Smooth muscle cell (in vitro differentiated cells): Measurements from ENCODE around the gene CTNS. TPM values are rescaled to one million over a fixed set of nuclear protein-coding genes. Genes with fewer than 3 reads are reported as not detected.

Experiments
- DNase-seq: peaks from one replicate; lab custom pipeline; 2025; ENCODE audit not compliant: unreplicated experiment; lab: John Stamatoyannopoulos, UW
- H2AFZ ChIP-seq: fragments of 200-600 bp; sonication (generic); 2 replicates; pipeline ENCODE4 v1.6.0; 2016; ENCODE audit warnings: antibody characterized with exemption, low read depth, mild to moderate bottlenecking
- H3F3A ChIP-seq: fragments of 200-600 bp; sonication (generic); 2 replicates; pipeline ENCODE4 v1.6.0; 2017; ENCODE audit warnings: antibody characterized with exemption, low read depth
- H3K27ac ChIP-seq: fragments of 200-600 bp; sonication (generic); 2 replicates; pipeline ENCODE4 v1.5.1; 2016; ENCODE audit warnings: low read depth, mild to moderate bottlenecking
- H3K27me3 ChIP-seq: fragments of 200-600 bp; sonication (generic); 2 replicates; pipeline ENCODE4 v1.6.1; 2016; ENCODE audit warnings: low read depth, mild to moderate bottlenecking
- H3K36me3 ChIP-seq: fragments of 200-600 bp; sonication (generic); 2 replicates; pipeline ENCODE4 v1.5.1; 2016; ENCODE audit warnings: low read depth
- H3K4me1 ChIP-seq: fragments of 200-600 bp; sonication (generic); 2 replicates; pipeline ENCODE4 v1.5.1; 2016; ENCODE audit warnings: low read depth
- H3K4me2 ChIP-seq: fragments of 200-600 bp; sonication (generic); 2 replicates; pipeline ENCODE4 v1.6.0; 2016; ENCODE audit warnings: mild to moderate bottlenecking
- H3K4me3 ChIP-seq: fragments of 200-600 bp; sonication (generic); 2 replicates; pipeline ENCODE4 v1.5.1; 2016; ENCODE audit warnings: mild to moderate bottlenecking
- H3K79me2 ChIP-seq: fragments of 200-600 bp; sonication (generic); 2 replicates; pipeline ENCODE4 v1.6.0; 2016; ENCODE audit warnings: low read depth, mild to moderate bottlenecking
- H3K9ac ChIP-seq: fragments of 200-600 bp; sonication (generic); 2 replicates; pipeline ENCODE4 v1.6.0; 2016; ENCODE audit warnings: low read depth
- H3K9me3 ChIP-seq: fragments of 200-600 bp; sonication (generic); replicated peaks from 2 replicates; pipeline ENCODE4 v1.5.1; 2016; ENCODE audit warnings: low read depth
- H4K20me1 ChIP-seq: fragments of 200-600 bp; sonication (generic); 2 replicates; pipeline ENCODE4 v1.6.0; 2016; ENCODE audit warnings: low read depth
- CTCF ChIP-seq: fragments of 200-600 bp; sonication (generic); IDR thresholded peaks from 2 replicates; pipeline ENCODE4 v1.5.1; 2017; ENCODE audit warnings: borderline replicate concordance, mild to moderate bottlenecking, antibody characterized with exemption; ENCODE audit not compliant: insufficient read depth, poor library complexity, severe bottlenecking
- WGBS: methylation state at CpG from one replicate; pipeline ENCODE4 v1.1.7; 2016; ENCODE audit warnings: low lambda C conversion rate; 5-methylcytosine and 5-hydroxymethylcytosine counted together
- polyA plus RNA-seq: library from polyadenylated mRNA; unstranded; fragments of >200 nt; fragmentation: Nextera tagmentation; extraction: Ambion mirVana; gene quantifications from 2 replicates; pipeline ENCODE4 v1.2.1, GENCODE V29; 2016
- total RNA-seq: library from RNA; depleted of rRNA; stranded (reverse); fragments of >200 nt; gene quantifications from 2 replicates; pipeline ENCODE4 v1.2.3, GENCODE V29; 2014

Gene CTNS
- total and polyA plus RNA-seq, 2 experiments from 2014 or later, result 13.7 to 24.9 TPM

GRCh38 chr17:3647769-3648555, 11.4 kb downstream of the CTNS start:
- peak; percentile 38 for TF ChIP-seq CTCF
- Histone ChIP-seq H4K20me1 (no peaks in the 10 kb centered on the region), H3K79me2 (no peaks in the 10 kb centered on the region), H3K4me1 (no peaks in the 10 kb centered on the region), H3K27ac (peak overlapping the region; percentile 49), H3K9ac (peak overlapping the region; percentile 19), H3K27me3 (no peaks in the 10 kb centered on the region), H3F3A (no peaks in the 10 kb centered on the region), H3K9me3 (no peaks in the 10 kb centered on the region), H3K4me3 (no peak overlapping the region), H2AFZ (no peak overlapping the region), H3K4me2 (no peak overlapping the region), H3K36me3 (no peaks in the 10 kb centered on the region)
- no peak for DNase-seq
- WGBS, result 60% methylated on average over 18 of the region's 20 CpGs

- H3K4me1 ChIP-seq, result peaks cover 4% of the 10 kb centered on the region
- DNase-seq, result no peak
These were observed 19.2 kb downstream of the CTNS start for GRCh38 chr17:3655766-3656165.

GRCh38 chr17:3656353-3656752, 19.8 kb downstream of the CTNS start:
- Histone ChIP-seq H3K36me3 (no peaks in the 10 kb centered on the region), H3K4me2 (no peak overlapping the region), H3K9me3 (no peaks in the 10 kb centered on the region), H3K27ac (no peak overlapping the region), H3F3A (no peaks in the 10 kb centered on the region), H3K4me1 (peaks cover 4% of the 10 kb centered on the region), H3K27me3 (no peaks in the 10 kb centered on the region), H2AFZ (no peak overlapping the region), H3K79me2 (no peaks in the 10 kb centered on the region), H4K20me1 (no peaks in the 10 kb centered on the region), H3K4me3 (no peak overlapping the region), H3K9ac (no peak overlapping the region)
- TF ChIP-seq CTCF, result no peak
- WGBS, result 96% methylated on average over 14 of the region's 16 CpGs
- no peak for DNase-seq

More at GRCh38 chr17:3655766-3656165, 19.2 kb downstream of the CTNS start:
- no peaks in the 10 kb centered on the region for H4K20me1 ChIP-seq
- H3F3A ChIP-seq, result no peaks in the 10 kb centered on the region
- no peak overlapping the region for H3K4me2 ChIP-seq
- no peaks in the 10 kb centered on the region for H3K36me3 ChIP-seq
- H3K9ac ChIP-seq, result no peak overlapping the region
- H3K9me3 ChIP-seq, result no peaks in the 10 kb centered on the region
- no peak overlapping the region for H3K4me3 ChIP-seq
- no peak overlapping the region for H2AFZ ChIP-seq
- H3K27ac ChIP-seq, result no peak overlapping the region
- H3K27me3 ChIP-seq, result no peaks in the 10 kb centered on the region
- 91% methylated on average over 8 of the region's 11 CpGs for WGBS
- no peak for TF ChIP-seq CTCF
- H3K79me2 ChIP-seq, result no peaks in the 10 kb centered on the region
